Measurements from ENCODE around the gene SSU72. TPM values are rescaled to one million over a fixed set of nuclear protein-coding genes. Genes with fewer than 3 reads are reported as not detected.
"Not testable (repeated sequence)": the region's sequence is repeated elsewhere in the genome, so short reads cannot be mapped to it uniquely, and the experiment has no call there.

SSU72 gene
- total RNA-seq, 4 donors from 2014 or later = 95.7 to 130 (median 107) TPM

DNA sequence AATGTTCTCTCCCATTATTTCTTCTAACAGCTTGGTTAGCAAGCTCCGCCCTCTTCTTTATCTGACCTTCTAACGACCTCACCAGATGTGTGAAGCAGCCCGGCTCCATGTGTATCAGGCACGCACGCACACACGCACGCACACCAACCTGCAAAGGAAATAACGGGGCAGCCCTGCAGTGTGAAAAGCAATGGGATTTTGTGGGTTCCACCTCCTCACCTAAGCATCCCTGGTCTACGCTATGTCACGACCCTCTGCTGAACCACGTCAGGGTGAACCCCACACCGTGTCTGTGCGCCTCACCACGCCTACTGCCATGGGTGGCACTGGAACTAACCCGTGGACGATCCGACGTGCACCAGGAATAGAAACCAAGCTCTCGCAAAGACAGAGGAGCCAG lies 10.4 kb downstream of the SSU72 start:
- TF ChIP-seq, protein P1, sequence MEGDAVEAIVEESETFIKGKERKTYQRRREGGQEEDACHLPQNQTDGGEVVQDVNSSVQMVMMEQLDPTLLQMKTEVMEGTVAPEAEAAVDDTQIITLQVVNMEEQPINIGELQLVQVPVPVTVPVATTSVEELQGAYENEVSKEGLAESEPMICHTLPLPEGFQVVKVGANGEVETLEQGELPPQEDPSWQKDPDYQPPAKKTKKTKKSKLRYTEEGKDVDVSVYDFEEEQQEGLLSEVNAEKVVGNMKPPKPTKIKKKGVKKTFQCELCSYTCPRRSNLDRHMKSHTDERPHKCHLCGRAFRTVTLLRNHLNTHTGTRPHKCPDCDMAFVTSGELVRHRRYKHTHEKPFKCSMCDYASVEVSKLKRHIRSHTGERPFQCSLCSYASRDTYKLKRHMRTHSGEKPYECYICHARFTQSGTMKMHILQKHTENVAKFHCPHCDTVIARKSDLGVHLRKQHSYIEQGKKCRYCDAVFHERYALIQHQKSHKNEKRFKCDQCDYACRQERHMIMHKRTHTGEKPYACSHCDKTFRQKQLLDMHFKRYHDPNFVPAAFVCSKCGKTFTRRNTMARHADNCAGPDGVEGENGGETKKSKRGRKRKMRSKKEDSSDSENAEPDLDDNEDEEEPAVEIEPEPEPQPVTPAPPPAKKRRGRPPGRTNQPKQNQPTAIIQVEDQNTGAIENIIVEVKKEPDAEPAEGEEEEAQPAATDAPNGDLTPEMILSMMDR (IDR thresholded peaks at IDR 0.05) = no peak
- DNase-seq (ENCODE audit: low spot score) = no peak
- ATAC-seq (ENCODE audit: low FRiP score) = no peak

DNA sequence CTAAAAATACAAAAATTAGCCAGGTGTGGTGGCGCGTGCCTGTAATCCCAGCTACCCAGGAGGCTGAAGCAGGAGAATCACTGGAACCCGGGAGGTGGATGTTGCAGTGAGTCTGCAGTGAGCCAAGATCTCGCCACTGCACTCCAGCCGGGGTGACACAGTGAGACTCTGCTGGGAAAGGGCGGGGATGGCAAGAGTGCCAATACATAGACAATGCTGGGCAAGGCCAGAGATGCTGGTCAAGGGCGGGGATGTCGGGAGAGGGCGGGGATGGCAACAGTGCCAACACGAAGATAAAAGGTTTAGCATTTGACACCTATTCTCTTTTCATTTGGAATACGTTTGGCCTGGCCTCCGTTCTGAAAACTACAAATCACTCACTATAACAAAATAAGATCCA lies 11.0 kb downstream of the SSU72 start:
- TF ChIP-seq, protein P1 (IDR thresholded peaks at IDR 0.05) = no peak
- no peak for ATAC-seq (ENCODE audit: low FRiP score)
- no peak for DNase-seq (ENCODE audit: low spot score)

DNA sequence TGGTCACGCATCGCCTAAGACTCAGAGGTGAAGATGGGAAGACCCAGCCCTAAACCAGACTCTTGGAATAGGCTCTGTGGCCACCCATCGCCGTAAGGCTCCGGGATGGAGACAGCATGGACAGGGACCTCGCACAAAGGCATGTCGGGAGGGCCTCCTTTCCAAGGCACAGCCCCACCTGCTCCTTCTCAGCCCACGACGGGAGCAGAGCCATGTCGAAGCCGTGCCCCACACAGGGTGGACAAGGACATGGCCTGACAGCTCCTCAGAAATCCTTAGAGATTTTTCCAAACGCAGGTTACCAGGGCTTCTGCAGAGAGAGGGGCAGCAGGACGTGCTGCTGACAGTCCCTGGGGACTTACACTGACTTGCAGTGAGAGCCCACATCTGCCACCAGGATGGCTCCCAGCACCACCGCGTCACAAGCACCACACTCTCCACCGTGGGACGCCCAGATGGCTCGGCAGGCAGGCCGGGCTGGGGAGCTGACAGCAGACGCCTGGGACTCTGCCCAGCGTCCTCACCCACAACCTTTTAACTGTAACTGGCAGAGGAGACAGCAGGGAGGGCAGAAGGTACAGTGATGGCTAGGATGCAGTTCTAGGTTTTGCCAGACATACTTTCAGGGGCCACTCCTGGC lies 12.0 kb downstream of the SSU72 start:
- ATAC-seq (ENCODE audit: low FRiP score) (no peak), DNase-seq (ENCODE audit: low spot score) (no peak)

DNA sequence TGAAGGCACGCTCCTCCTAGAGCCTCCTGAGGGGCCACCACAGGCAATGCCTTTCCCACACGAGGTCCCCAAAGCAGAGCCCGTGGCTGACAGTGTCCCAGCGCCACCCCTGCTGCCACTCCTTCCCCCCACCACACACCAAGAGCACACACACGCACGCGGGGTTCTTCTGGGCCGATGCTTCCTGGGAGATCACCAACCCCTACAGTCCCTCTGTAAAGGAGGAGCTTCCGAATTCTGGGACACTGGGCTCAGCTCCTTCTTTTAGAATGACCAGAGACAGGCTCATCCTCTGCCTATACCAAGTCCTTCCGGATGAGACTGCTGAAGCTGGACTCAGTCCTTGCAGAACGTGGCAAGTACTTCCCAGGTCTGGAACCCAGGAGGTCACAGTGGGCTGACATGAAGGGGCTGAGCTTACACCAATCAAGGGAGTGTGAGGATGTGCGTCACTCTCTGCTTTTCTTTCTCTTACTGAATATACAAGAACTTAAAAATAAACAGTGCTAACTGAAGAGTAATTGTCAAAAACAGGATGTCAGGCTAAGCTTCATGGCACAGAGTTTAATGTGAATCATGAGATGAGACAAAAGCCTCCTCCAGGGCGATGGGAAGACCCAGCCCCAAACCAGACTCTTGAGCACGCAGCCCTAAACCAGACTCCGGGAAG lies 12.7 kb downstream of the SSU72 start:
- TF ChIP-seq, protein P1 (IDR thresholded peaks at IDR 0.05) = no peak
- ATAC-seq (ENCODE audit: low FRiP score) (no peak), DNase-seq (ENCODE audit: low spot score) (no peak)

More for the DNA sequence above, 12.0 kb downstream of the SSU72 start:
- TF ChIP-seq, protein P1 (IDR thresholded peaks at IDR 0.05) = no peak

DNA sequence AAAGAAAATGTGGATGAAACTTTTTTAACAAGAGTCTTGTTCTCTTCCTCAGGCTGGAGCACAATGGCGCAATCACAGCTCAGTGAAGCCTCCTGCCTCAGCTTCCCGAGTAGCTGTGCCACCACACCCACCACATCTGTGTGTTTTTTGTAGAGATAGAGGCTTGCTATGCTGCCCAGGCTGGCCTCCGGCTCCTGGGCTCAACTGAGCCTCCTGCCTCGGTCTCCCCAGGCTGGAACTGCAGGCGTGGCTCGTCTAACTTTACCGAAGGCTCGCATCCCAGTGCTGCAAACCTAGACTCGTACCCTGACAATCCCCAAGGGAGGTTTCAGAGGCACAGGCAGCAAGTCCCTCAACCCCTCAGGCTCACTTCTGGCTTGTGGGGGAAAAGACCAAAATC lies 14.5 kb downstream of the SSU72 start:
- ATAC-seq (ENCODE audit: low FRiP score) (no peak), DNase-seq (ENCODE audit: low spot score) (no peak)
- TF ChIP-seq, protein P1 (IDR thresholded peaks at IDR 0.05) = no peak

DNA sequence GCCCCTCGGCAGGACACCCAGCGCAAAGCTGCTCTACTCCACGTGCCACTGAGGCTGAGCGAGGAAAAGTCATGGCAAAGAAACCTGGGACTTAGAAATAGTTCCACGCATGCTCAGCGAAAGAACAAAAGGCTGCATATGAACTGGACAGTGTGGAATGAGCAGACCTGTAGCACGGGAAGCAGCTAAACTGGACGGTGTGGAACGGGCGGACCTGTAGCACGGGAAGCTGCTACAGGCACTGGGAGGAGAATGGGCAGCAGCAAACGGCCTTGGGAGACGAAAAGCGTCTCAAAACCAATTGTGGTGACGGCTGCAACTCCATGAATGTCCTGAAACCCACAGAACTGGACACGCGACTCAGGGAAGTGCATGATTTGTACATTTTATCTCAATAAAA lies 15.6 kb downstream of the SSU72 start:
- no peak for DNase-seq (ENCODE audit: low spot score)
- TF ChIP-seq, protein P1 (IDR thresholded peaks at IDR 0.05) = no peak
- ATAC-seq (ENCODE audit: low FRiP score) = no peak

DNA sequence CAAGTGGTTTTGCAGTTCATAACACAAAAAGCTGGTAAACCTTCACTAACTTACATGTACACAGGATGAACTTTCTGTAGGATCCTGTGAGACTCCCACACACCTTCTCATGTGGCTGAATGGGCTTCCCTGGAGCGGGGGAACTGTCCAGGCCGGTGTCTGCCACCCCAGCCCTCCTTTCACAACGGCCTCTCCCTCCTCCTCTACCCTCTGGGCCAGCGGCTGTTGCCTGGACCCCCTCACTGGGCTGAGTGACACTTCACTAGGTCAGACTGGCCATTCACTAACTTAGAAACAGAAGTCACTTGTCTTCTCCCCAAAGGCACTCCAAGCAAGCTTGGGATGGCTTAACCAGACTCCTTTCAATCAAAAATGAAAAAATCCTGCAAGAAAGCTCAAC lies 16.1 kb downstream of the SSU72 start:
- DNase-seq (ENCODE audit: low spot score) (no peak), ATAC-seq (ENCODE audit: low FRiP score) (no peak)
- TF ChIP-seq, protein P1 (IDR thresholded peaks at IDR 0.05) = no peak

DNA sequence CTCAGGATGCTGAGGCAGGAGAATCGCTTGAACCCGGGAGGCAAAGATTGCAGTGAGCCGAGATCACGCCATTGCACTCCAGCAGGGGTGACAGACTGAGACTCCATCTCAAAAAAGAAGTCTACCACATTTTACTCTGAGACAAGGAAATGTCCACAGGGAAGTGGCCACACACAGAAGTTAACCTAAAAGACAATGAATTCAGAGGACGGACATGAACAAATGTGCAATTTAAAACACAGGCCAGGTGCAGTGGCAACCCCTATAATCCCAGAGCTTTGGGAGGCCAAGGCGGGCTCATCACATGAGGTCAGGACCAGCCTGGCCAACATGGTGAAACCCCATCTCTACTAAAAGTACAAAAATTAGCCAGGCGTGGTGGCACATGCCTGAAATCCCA lies 17.0 kb downstream of the SSU72 start:
- not testable (repeated sequence) for ATAC-seq (ENCODE audit: low FRiP score); DNase-seq (ENCODE audit: low spot score)

DNA sequence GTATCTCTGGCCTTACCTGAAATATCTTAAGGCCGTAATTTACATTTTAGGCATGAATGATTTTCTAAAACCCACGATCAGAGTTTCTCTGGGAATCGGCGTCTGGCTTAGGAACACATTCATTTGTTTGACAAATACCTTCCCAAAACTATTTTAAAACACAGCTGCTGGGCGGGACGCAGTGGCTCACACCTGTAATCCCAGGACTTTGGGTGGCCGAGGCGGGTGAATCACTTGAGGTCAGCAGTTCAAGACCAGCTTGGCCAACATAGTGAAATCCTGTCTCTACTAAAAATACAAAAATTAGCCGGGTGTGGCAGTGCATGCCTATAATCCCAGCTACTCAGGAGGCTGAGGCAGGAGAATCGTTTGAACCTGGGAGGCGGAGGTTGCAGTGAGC lies 17.7 kb downstream of the SSU72 start:
- ATAC-seq (ENCODE audit: low FRiP score); DNase-seq (ENCODE audit: low spot score): not testable (repeated sequence)

Data from omental fat pad (tissue), 4 donors.